Measurements from ENCODE around the gene MCCC1. TPM values are rescaled to one million over a fixed set of nuclear protein-coding genes. Genes with fewer than 3 reads are reported as not detected.

The MCCC1 gene
- total RNA-seq, 1 donor = 23.7 TPM

DNA sequence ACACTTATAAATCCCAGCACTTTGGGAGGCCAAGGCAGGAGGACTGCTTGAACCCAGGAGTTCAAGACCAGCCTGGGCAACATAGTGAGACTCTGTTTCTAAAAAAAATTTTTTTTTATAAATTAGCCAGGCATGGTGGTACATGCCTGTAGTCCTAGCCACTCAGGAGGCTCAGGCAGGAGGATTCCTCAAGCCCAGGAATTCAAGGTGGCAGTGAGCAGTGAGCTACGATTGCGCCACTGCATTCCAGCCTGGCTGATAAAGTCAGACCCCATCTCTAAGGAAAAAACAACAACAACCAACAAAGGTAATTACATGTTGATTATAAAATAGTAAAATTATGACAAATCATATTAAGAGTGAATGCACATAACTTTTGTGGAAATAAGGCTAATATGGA lies 40.9 kb downstream of the MCCC1 start:
- H3K4me3 ChIP-seq (ENCODE audit: low read depth, low read length) = no peak overlapping the region
- DNase-seq (ENCODE audit: low read depth) = no peak
- TF ChIP-seq, protein P1, sequence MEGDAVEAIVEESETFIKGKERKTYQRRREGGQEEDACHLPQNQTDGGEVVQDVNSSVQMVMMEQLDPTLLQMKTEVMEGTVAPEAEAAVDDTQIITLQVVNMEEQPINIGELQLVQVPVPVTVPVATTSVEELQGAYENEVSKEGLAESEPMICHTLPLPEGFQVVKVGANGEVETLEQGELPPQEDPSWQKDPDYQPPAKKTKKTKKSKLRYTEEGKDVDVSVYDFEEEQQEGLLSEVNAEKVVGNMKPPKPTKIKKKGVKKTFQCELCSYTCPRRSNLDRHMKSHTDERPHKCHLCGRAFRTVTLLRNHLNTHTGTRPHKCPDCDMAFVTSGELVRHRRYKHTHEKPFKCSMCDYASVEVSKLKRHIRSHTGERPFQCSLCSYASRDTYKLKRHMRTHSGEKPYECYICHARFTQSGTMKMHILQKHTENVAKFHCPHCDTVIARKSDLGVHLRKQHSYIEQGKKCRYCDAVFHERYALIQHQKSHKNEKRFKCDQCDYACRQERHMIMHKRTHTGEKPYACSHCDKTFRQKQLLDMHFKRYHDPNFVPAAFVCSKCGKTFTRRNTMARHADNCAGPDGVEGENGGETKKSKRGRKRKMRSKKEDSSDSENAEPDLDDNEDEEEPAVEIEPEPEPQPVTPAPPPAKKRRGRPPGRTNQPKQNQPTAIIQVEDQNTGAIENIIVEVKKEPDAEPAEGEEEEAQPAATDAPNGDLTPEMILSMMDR (IDR thresholded peaks at IDR 0.05; ENCODE audit: insufficient read depth, low read length) = no peak

DNA sequence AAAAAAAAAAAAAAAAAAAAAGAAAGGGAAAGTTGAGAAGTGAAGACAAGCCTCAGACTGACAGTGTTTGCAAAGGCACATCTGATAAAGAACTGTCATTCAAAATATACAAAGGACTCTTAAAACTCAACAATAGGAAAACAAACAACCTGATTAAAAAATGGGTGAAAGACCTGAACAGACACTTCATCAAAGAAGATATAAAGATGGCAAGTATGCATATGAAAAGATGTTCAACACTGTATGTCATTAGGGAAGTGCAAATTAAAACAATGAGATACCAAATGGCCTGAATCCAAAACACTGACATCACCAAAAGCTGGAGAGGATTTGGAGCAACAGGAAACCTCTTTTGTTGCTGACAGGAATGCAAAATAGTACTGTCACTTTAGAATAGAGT lies 48.6 kb downstream of the MCCC1 start:
- DNase-seq (ENCODE audit: low read depth) = no peak
- TF ChIP-seq, protein P1 (IDR thresholded peaks at IDR 0.05; ENCODE audit: insufficient read depth, low read length) = no peak
- H3K4me3 ChIP-seq (ENCODE audit: low read depth, low read length) = no peak overlapping the region

DNA sequence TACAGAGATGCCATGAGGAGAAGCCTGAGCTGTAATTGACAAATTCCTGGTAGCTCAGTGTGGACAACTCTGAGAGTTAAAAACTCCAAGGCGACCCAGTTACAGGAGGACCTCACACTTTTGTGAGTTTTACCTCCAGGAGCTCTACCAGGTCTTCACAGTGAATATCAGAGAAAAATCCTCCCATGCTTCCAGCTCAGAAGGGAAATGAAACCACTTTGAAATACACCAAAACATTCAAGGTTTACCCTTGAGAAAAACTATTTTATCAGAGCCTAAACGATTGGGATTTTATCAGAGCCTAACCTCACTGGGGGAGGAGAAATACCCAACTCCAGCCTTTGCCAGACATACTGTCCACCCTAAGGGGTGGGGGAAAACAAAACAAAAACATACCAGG lies 52.4 kb downstream of the MCCC1 start:
- TF ChIP-seq, protein P1 (IDR thresholded peaks at IDR 0.05; ENCODE audit: insufficient read depth, low read length) = no peak
- H3K4me3 ChIP-seq (ENCODE audit: low read depth, low read length) = no peak overlapping the region
- no peak for DNase-seq (ENCODE audit: low read depth)

DNA sequence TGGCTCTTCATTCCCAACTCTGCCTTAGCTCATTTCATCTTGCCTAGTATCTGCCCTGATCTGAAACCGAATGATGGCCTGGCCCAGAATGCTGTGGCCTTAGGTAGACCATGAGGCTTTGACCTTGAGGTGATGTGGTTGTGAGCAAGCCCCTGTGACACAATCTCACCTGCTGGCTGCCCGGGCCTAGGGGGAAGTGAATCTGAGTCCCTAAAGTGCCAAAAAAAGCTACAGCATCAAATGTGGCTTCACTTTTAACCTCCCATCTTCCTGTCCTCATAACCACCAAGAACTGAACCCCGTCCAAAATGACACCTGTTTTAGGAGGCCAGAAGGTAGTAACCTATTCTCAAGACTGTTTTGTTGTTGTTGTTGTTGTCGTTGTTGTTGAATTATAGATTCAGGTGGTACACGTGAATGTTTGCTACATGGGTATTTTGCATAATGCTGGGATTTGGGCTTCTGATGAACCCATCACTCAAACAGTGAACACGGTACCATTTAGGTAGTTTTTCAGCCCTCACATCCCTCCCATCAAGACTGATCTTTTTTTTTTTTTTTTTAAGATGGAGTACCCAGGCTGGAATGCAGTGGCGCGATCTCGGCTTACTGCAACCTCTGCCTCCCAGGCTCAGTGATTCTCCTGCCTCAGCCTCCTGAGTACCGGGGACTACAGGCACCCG lies 54.6 kb downstream of the MCCC1 start:
- TF ChIP-seq, protein P1 (IDR thresholded peaks at IDR 0.05; ENCODE audit: insufficient read depth, low read length) = no peak
- no peak for DNase-seq (ENCODE audit: low read depth)
- H3K4me3 ChIP-seq (ENCODE audit: low read depth, low read length) = no peak overlapping the region

DNA sequence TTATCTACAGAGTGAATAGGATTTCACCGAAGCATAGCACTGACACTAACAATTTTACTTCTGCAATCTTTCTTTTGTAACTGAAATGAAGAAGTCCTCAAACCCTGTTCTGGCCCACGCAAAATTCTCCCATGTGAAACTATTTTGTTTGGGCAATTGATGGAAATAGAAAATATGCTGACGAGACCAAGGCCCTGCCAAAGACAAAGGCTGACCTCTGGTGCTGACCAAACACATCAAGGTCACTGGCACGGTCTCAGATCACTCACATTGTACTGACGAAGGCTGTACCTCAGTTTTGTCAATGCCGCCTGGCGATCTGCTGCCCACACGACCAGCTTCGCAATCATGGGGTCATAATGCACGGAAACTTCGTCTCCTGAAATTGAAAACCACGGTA lies 60.5 kb downstream of the MCCC1 start:
- H3K4me3 ChIP-seq (ENCODE audit: low read depth, low read length) = no peak overlapping the region
- TF ChIP-seq, protein P1 (IDR thresholded peaks at IDR 0.05; ENCODE audit: insufficient read depth, low read length) = no peak

DNA sequence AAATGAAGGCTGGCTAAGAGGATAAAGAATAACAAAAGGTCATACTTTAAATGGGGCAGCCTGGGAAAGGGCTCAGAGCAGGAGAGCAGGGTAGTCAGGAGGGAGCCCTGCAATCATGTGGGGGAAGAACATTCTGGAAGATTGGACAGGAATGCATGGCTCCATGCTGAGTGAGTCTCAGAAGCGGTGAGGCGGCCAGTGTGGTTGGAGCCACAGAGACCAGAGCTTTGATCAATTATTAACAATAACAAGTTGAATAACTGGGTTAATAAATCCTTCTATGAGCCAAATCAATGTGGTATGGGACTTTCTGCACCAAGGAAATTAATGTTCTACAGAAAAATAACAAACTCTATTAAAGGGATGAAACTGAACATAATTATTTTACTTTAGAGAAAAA lies 61.1 kb downstream of the MCCC1 start:
- no peak overlapping the region for H3K4me3 ChIP-seq (ENCODE audit: low read depth, low read length)
- TF ChIP-seq, protein P1 (IDR thresholded peaks at IDR 0.05; ENCODE audit: insufficient read depth, low read length) = no peak
- DNase-seq (ENCODE audit: low read depth) = no peak

More for the DNA sequence above, 60.5 kb downstream of the MCCC1 start:
- DNase-seq (ENCODE audit: low read depth) = no peak

DNA sequence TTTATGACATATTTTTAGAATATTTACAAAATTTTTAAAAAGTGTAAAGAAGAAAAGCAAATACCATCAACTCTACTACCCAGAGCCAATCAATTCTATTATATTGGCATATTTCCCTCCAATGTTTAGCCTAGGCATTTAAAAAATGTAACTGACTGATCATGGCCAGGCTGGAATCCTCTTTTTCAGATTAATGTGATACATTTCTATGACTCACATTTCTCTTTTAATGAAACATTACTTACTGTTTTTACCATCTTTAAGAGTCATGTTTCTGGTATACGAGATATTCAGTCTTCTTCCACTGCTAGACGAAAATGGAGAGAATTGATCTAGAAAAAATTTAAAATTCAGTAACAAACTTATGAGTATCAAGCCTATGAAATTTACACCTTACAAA lies 65.5 kb downstream of the MCCC1 start:
- TF ChIP-seq, protein P1 (IDR thresholded peaks at IDR 0.05; ENCODE audit: insufficient read depth, low read length) = no peak
- DNase-seq (ENCODE audit: low read depth) = peak; percentile 12
- H3K4me3 ChIP-seq (ENCODE audit: low read depth, low read length) = no peak overlapping the region
